ENCODE measurements around the gene MAG. TPM values are rescaled to one million over a fixed set of nuclear protein-coding genes. Genes with fewer than 3 reads are reported as not detected.

Gene MAG
- total RNA-seq, 1 experiment from 2014 or later = not detected

GRCh38 chr19:35296644-35297514 lies 4.9 kb downstream of the MAG start:
- H3K36me3 Mint-ChIP-seq (ENCODE audit: insufficient read depth in 1 of 3, low read depth in 3 of 3) = no peaks in the 10 kb centered on the region
- Histone ChIP-seq H2AFZ (ENCODE audit: low read length) (no peak overlapping the region), H4K20me1 (ENCODE audit: control insufficient read depth, insufficient read depth, insufficient read length) (no peaks in the 10 kb centered on the region), H2AK5ac (ENCODE audit: insufficient read length, low read length) (no peak overlapping the region), H2BK5ac (ENCODE audit: insufficient read length, low read length) (no peak overlapping the region), H2BK12ac (ENCODE audit: insufficient read length, low read depth, low read length) (no peak overlapping the region), H3K4ac (ENCODE audit: low read depth, low read length) (no peak overlapping the region), H3K27ac (ENCODE audit: insufficient read length, low read depth, low read length) (no peak overlapping the region), H2BK120ac (ENCODE audit: low read depth, low read length, poor library complexity, severe bottlenecking) (no peak overlapping the region), H3K79me1 (ENCODE audit: insufficient read depth, low read depth, low read length, poor library complexity, severe bottlenecking) (no peaks in the 10 kb centered on the region), H3K79me2 (ENCODE audit: insufficient read depth, low read length) (no peaks in the 10 kb centered on the region), H4K8ac (replicated peaks; ENCODE audit: insufficient read length, low read depth, low read length) (no peak overlapping the region), H3K4me2 (ENCODE audit: insufficient read depth, insufficient read length, low read length) (no peak overlapping the region), H3K27me3 (ENCODE audit: insufficient read depth, low read length) (no peaks in the 10 kb centered on the region), H3K4me1 (ENCODE audit: insufficient read depth, low read length) (no peaks in the 10 kb centered on the region), H3K23me2 (ENCODE audit: insufficient read length, low read depth, low read length, poor library complexity, severe bottlenecking) (no peaks in the 10 kb centered on the region), H3T11ph (ENCODE audit: low read length) (no peak overlapping the region), H2BK20ac (ENCODE audit: low read depth, low read length, poor library complexity, severe bottlenecking) (no peak overlapping the region), H3K14ac (ENCODE audit: insufficient read depth, low read length) (no peak overlapping the region), H3K9ac (ENCODE audit: extremely low read depth, insufficient read length, low read length) (no peak overlapping the region), H3K9me3 (ENCODE audit: control insufficient read depth, low read depth, low read length) (no peaks in the 10 kb centered on the region), H4K5ac (ENCODE audit: insufficient read length, low read depth, low read length) (no peak overlapping the region), H4K91ac (ENCODE audit: insufficient read length, low read depth, low read length) (no peak overlapping the region), H3K18ac (ENCODE audit: insufficient read length, low read depth, low read length) (no peak overlapping the region), H3K23ac (ENCODE audit: insufficient read length, low read depth, low read length) (no peak overlapping the region), H2BK15ac (ENCODE audit: low read depth, low read length) (no peak overlapping the region), H3K56ac (ENCODE audit: insufficient read length, low read depth, low read length) (no peak overlapping the region)
- peaks cover 6% of the 10 kb centered on the region for H3K27me3 Mint-ChIP-seq (ENCODE audit: low read depth)
- H3K9me3 Mint-ChIP-seq = no peaks in the 10 kb centered on the region
- H3K4me3 Mint-ChIP-seq = no peak overlapping the region
- no peak for TF ChIP-seq CTCF (conservative IDR thresholded peaks at IDR 0.05)
- no peak for DNase-seq
- no peak overlapping the region for H3K27ac Mint-ChIP-seq
- peaks cover 9 to 10% of the 10 kb centered on the region in 2 experiments for H3K4me1 Mint-ChIP-seq
- 100% methylated on average over 2 of the region's 7 CpGs for WGBS (ENCODE audit: extremely low coverage, insufficient read length, low lambda C conversion rate)

Data from H9 (cell line).